Activated T-cell treated with anti-CD3 and anti-CD28 coated beads for 4 hours (primary cell): ENCODE measurements around the gene PELI1.
"Not testable (repeated sequence)": the region's sequence is repeated elsewhere in the genome, so short reads cannot be mapped to it uniquely, and the experiment has no call there.

Experiments used
- DNase-seq: peaks from one replicate; pipeline ENCODE4 v3.0.0-alpha.2; 2020

PELI1 gene

GRCh38 chr2:64120928-64121327 lies 23.3 kb downstream of the PELI1 start:
- DNase-seq: no peak

- no peak for DNase-seq
These were observed 24.2 kb downstream of the PELI1 start for GRCh38 chr2:64120008-64120407.

- no peak for DNase-seq
These were observed 24.9 kb downstream of the PELI1 start for GRCh38 chr2:64119369-64119768.

- DNase-seq: no peak
These were observed 28.2 kb downstream of the PELI1 start for GRCh38 chr2:64115808-64116598.

GRCh38 chr2:64114912-64115277 lies 29.3 kb downstream of the PELI1 start:
- no peak for DNase-seq

- DNase-seq: no peak
These were observed 29.9 kb downstream of the PELI1 start for GRCh38 chr2:64114063-64114911.

GRCh38 chr2:64112016-64112415 lies 32.2 kb downstream of the PELI1 start:
- no peak for DNase-seq

GRCh38 chr2:64111426-64111825 lies 32.8 kb downstream of the PELI1 start:
- no peak for DNase-seq

GRCh38 chr2:64108666-64109241 lies 35.5 kb downstream of the PELI1 start:
- no peak for DNase-seq

GRCh38 chr2:64106481-64106880 lies 37.7 kb downstream of the PELI1 start:
- no peak for DNase-seq

GRCh38 chr2:64105670-64106461 lies 38.4 kb downstream of the PELI1 start:
- no peak for DNase-seq

GRCh38 chr2:64104933-64105332 lies 39.3 kb downstream of the PELI1 start:
- DNase-seq: no peak

GRCh38 chr2:64102736-64103135 lies 41.5 kb downstream of the PELI1 start:
- not testable (repeated sequence) for DNase-seq

- DNase-seq: no peak
These were observed 43.1 kb downstream of the PELI1 start for GRCh38 chr2:64101141-64101591.

- not testable (repeated sequence) for DNase-seq
These were observed 43.6 kb downstream of the PELI1 start for GRCh38 chr2:64100584-64100983.

- DNase-seq: no peak
These were observed 49.4 kb downstream of the PELI1 start for GRCh38 chr2:64094663-64095382.

GRCh38 chr2:64093341-64093740 lies 50.9 kb downstream of the PELI1 start:
- DNase-seq: no peak

GRCh38 chr2:64092502-64092901 lies 51.7 kb downstream of the PELI1 start:
- no peak for DNase-seq

GRCh38 chr2:64090264-64090663 lies 54.0 kb downstream of the PELI1 start:
- DNase-seq: no peak

- DNase-seq: no peak
These were observed 57.7 kb downstream of the PELI1 start for GRCh38 chr2:64086347-64087082.

- no peak for DNase-seq
These were observed 58.3 kb downstream of the PELI1 start for GRCh38 chr2:64085936-64086335.
